ENCODE measurements around the gene MID1.

The MID1 gene

DNA sequence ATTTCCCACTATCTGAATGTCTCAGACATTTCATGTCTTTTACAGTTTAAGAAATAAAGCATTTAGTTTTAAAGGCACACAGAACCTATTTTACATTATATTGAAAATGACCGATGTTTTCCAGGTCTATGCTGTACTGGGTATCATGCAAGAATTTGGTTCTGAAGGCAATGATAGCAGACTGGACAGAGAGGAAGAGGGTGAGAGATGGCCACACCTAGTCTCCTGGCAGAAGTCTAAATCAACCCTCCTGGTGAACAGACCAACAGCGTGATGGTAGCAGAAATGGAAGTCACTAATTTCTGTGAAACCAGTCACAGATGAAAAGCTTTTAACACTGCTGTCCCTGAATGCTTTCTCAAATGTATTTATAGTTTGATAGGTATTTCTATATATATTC is 41.9 kb downstream of the MID1 start:
- H3K4me3 ChIP-seq (ENCODE audit: low read depth, low read length), result no peak overlapping the region
- TF ChIP-seq, protein P1, sequence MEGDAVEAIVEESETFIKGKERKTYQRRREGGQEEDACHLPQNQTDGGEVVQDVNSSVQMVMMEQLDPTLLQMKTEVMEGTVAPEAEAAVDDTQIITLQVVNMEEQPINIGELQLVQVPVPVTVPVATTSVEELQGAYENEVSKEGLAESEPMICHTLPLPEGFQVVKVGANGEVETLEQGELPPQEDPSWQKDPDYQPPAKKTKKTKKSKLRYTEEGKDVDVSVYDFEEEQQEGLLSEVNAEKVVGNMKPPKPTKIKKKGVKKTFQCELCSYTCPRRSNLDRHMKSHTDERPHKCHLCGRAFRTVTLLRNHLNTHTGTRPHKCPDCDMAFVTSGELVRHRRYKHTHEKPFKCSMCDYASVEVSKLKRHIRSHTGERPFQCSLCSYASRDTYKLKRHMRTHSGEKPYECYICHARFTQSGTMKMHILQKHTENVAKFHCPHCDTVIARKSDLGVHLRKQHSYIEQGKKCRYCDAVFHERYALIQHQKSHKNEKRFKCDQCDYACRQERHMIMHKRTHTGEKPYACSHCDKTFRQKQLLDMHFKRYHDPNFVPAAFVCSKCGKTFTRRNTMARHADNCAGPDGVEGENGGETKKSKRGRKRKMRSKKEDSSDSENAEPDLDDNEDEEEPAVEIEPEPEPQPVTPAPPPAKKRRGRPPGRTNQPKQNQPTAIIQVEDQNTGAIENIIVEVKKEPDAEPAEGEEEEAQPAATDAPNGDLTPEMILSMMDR (conservative IDR thresholded peaks at IDR 0.05; ENCODE audit: low read depth, low read length), result no peak
- DNase-seq (ENCODE audit: low read depth), result no peak

DNA sequence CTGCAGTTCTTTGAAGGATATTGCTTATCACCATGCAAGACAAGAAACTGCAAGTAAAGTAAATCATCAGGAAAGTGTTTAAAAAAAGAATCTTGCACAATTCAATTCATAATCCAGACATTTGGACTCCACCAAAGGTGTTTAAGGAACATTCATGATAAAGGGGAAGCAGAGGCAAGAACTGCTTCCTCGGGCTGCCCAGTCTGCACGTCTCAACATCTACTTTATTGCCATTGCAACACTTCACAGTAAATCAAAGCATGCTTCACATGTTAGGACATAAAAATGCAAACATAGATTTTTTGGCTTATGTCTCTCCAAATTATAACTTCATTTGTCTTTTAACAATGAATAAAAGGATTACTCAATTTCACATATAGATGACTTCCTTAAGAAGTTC is 42.5 kb downstream of the MID1 start:
- DNase-seq (ENCODE audit: low read depth), result no peak
- no peak overlapping the region for H3K4me3 ChIP-seq (ENCODE audit: low read depth, low read length)
- TF ChIP-seq, protein P1 (conservative IDR thresholded peaks at IDR 0.05; ENCODE audit: low read depth, low read length), result no peak

DNA sequence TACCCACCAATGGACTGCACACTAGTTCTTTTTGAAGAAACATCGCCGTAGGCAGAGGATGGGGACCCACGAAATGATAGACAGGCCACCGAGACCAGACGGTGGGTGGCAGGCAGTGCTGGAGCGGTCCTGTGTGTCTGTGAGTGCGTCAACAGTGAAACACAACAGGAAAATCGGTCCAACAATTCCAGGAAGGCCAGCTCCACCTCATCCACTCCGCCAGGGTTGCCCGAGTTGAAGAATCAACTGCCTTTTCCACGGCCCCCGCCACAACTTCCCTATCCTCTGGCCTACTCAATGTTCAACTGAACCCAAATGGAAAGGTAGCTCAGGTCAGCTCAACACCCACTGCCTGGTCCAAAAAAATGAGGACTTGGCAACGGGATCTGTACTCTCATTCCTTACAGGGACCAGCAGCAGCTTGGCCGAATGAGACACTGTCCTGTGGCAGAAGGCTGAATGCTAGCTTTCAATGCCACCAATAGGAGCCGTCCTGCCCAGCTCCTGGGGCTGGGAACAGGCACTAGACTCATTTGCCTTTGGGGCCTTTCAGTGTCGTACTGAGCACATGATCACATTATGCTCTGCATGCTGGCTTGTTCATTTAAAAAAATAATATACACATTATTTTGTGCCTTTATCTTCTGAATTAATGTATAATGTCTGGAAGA is 43.5 kb downstream of the MID1 start:
- TF ChIP-seq, protein P1 (conservative IDR thresholded peaks at IDR 0.05; ENCODE audit: low read depth, low read length), result no peak
- H3K4me3 ChIP-seq (ENCODE audit: low read depth, low read length), result no peak overlapping the region
- no peak for DNase-seq (ENCODE audit: low read depth)

DNA sequence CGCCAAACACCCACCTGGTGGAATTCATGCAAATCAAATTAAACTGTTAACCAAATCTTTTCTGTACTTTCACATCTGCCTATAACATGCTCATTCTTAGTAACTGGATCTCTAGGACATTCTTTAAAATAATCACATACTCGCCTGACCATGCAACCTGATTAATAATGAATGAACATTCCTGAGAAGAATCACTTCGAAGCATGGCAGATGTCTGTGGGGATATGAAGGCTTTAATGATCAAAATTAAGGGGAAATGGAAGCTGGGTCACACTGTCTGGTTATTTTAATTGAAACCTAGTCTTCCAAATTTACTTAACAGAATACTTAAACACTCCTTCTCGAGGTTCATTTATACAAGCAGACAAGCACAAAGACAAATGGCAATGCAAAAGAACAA is 44.2 kb downstream of the MID1 start:
- TF ChIP-seq, protein P1 (conservative IDR thresholded peaks at IDR 0.05; ENCODE audit: low read depth, low read length), result no peak
- DNase-seq (ENCODE audit: low read depth), result no peak
- H3K4me3 ChIP-seq (ENCODE audit: low read depth, low read length), result no peak overlapping the region

DNA sequence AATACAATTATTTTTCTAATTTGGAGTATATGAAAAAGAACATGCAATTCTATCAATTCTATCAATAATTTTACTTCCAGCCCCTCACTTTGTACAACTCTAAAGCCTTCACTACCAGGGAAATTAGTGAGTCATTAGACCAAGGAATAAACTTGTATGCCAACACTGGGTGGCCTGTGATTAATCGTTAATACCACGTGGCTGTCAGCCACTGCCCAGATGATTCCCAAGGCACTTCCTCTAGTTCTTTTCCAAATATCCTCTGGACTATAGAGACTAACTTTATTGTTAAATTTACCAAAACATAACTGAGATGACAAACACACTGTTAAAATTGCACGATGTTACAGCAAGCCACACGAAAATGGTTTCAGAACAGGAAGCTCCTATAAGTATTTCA is 45.7 kb downstream of the MID1 start:
- TF ChIP-seq, protein P1 (conservative IDR thresholded peaks at IDR 0.05; ENCODE audit: low read depth, low read length), result no peak
- H3K4me3 ChIP-seq (ENCODE audit: low read depth, low read length), result no peak overlapping the region
- no peak for DNase-seq (ENCODE audit: low read depth)

DNA sequence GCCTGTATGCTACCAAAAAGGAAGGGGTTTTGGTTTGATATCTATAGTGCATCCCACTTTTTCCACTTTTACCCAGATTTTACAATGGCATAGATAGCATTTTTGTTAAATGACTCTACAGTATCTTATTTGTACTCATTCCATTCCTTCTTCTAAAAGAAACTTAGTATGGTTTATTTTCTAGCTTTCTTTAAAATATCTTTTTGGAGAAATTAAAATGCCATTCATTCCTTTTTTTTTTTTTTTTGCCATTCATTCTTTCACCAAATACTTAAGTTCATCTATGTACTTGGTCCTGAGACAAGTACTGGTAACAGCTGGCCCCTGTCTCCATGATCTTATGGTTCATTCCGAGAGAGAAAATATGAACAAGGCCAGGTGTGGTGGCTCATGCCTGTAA is 49.1 kb downstream of the MID1 start:
- no peak for DNase-seq (ENCODE audit: low read depth)
- TF ChIP-seq, protein P1 (conservative IDR thresholded peaks at IDR 0.05; ENCODE audit: low read depth, low read length), result no peak
- no peak overlapping the region for H3K4me3 ChIP-seq (ENCODE audit: low read depth, low read length)

DNA sequence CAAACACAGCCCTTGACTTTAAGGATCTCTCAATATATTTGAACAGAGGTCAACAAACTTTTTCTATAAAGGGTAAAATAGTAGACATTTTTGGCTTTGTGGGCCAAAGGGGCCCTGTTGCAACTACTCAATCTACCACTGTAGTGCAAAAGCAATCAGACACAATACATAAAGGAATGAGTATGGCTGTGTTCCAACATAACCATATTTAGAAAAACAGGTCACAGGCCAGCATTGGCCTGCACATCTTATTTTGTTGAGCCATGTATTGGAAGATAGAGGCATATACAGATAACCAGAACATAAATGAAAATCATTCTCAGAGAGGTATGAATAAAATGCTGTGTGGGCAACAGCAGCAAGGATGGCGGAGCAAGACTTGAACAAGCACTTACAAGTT is 49.8 kb downstream of the MID1 start:
- TF ChIP-seq, protein P1 (conservative IDR thresholded peaks at IDR 0.05; ENCODE audit: low read depth, low read length), result no peak
- no peak overlapping the region for H3K4me3 ChIP-seq (ENCODE audit: low read depth, low read length)
- peak; percentile 52 for DNase-seq (ENCODE audit: low read depth)
